ENCODE results near the gene TLR2.

GRCh38 chr4:153722036-153722435, 38.0 kb downstream of the TLR2 start:
- TF ChIP-seq CTCF (IDR thresholded peaks at IDR 0.05) (no peak), POLR2A (IDR thresholded peaks at IDR 0.05) (no peak)

Data from breast epithelium (tissue), 3 donors.